Measurements from ENCODE around the gene SDS.

The SDS gene

DNA sequence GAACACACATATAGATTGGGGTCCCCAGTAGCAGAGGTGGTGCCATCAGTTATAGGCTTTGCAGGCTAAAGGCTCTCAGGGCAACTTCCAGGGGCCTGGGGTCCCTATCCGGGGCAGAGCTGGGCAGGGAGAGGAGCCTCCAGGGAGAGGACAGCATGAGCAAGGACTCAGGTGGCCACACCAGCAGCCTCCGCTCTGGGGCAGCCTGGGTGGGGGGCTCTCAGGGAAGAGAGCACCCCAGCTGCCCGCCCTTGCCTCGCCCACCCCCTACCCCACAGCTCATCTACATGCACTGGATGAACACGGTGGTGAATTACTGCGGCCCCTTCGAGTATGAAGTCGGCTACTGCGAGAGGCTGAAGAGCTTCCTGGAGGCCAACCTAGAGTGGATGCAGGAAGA is 31.3 kb downstream of the SDS start:
- no peaks in the 10 kb centered on the region for H3K9me3 ChIP-seq
- H3K4me3 ChIP-seq (ENCODE audit: low read depth in 1 of 2, low read length in 1 of 2): no peak overlapping the region
- TF ChIP-seq, protein P1, sequence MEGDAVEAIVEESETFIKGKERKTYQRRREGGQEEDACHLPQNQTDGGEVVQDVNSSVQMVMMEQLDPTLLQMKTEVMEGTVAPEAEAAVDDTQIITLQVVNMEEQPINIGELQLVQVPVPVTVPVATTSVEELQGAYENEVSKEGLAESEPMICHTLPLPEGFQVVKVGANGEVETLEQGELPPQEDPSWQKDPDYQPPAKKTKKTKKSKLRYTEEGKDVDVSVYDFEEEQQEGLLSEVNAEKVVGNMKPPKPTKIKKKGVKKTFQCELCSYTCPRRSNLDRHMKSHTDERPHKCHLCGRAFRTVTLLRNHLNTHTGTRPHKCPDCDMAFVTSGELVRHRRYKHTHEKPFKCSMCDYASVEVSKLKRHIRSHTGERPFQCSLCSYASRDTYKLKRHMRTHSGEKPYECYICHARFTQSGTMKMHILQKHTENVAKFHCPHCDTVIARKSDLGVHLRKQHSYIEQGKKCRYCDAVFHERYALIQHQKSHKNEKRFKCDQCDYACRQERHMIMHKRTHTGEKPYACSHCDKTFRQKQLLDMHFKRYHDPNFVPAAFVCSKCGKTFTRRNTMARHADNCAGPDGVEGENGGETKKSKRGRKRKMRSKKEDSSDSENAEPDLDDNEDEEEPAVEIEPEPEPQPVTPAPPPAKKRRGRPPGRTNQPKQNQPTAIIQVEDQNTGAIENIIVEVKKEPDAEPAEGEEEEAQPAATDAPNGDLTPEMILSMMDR (IDR thresholded peaks at IDR 0.05): no peak
- H3K4me1 ChIP-seq (ENCODE audit: control insufficient read depth in 1 of 2, insufficient read depth in 1 of 2, low read depth in 1 of 2, low read length in 1 of 2): no peaks in the 10 kb centered on the region
- no peaks in the 10 kb centered on the region for H3K36me3 ChIP-seq
- no peak overlapping the region for H3K27ac ChIP-seq
- H3K27me3 ChIP-seq: no peaks in the 10 kb centered on the region

DNA sequence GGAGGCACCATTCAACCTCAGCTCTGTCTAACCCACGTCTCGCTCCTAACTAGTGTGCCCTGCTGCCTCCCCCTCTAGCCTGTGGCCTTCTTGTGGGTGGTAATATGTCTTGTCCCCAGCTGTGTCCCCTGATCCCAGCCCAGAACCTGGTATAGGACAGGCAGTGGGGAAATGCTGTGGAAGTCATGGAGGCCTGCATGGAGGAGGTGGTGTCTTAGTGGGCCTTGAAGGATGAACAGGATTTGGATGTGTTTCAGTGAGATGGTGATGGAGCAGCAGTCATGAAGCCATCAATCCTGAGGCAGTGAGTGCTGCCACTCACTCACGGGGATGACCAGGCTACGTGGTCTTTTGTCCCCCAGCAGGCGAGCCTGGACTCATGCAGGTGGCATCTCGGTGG is 31.9 kb downstream of the SDS start:
- no peaks in the 10 kb centered on the region for H3K4me1 ChIP-seq (ENCODE audit: control insufficient read depth in 1 of 2, insufficient read depth in 1 of 2, low read depth in 1 of 2, low read length in 1 of 2)
- H3K27ac ChIP-seq: no peak overlapping the region
- no peak overlapping the region for H3K4me3 ChIP-seq (ENCODE audit: low read depth in 1 of 2, low read length in 1 of 2)
- no peaks in the 10 kb centered on the region for H3K36me3 ChIP-seq
- H3K9me3 ChIP-seq: no peaks in the 10 kb centered on the region
- H3K27me3 ChIP-seq: no peaks in the 10 kb centered on the region
- TF ChIP-seq, protein P1 (IDR thresholded peaks at IDR 0.05): no peak

DNA sequence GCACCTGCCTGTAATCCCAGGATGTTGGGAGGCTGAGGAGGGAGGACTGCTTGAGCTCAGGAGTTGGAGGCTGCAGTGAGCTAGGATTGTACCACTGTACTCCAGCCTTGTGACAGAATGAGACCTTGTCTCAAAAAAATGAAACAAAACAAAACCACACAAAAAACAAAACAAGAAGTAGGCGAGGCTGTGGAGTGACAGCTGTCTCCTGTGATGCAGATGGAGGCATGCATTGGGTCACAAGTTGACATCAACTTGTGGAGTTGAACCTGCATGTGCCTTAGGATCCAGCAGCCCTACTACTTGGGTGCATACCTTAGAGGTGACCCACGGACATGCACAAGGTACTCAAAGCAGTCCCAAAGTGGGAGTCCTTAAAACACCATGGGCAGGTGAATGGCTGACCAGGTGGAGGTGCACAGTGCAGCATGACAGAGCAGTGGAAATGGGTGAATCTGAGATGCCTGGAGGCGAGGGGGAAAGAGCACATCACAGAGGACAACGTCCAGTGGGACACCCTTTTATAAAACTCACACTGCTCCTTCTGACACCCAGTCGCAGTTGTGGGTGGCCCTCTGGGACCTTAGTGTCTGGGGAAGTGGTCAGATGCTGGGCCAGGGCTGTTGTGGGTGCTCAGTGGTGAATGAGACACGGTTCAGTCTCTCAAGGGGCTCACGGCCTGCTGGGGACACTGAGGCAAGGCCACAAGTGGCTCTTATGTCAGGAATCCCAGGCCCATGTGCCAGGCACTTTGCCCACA is 32.6 kb downstream of the SDS start:
- Histone ChIP-seq H3K27me3 (no peaks in the 10 kb centered on the region), H3K27ac (no peak overlapping the region), H3K36me3 (no peaks in the 10 kb centered on the region), H3K4me1 (ENCODE audit: control insufficient read depth in 1 of 2, insufficient read depth in 1 of 2, low read depth in 1 of 2, low read length in 1 of 2) (no peaks in the 10 kb centered on the region), H3K9me3 (no peaks in the 10 kb centered on the region), H3K4me3 (ENCODE audit: low read depth in 1 of 2, low read length in 1 of 2) (no peak overlapping the region)
- TF ChIP-seq, protein P1 (IDR thresholded peaks at IDR 0.05): no peak

DNA sequence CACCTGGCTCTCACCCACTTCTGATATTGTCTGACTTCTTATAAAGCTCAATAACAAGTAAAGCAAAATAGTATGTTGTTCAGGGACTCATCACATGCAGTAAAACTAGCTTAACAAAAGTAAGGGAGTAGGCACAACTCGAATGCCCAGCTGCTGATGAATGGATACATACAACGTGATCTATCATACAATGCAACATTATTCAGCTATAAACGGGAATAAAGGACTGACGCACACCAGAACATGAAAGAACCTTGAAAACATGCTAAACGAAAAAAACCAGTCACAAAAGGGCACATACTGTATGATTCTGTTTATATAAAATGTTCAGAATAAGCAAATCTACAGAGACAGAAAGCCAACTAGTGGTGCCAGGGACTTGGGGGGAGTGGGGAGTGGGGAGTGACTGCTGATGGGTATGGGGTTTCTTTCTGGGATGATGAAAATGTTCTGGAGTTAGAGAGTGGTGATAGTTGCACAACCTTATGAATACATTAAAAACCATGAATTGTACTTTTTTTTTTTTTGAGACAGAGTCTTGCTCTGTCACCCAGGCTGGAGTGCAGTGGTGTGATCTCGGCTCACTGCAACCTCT is 34.2 kb downstream of the SDS start:
- no peaks in the 10 kb centered on the region for H3K27me3 ChIP-seq
- no peaks in the 10 kb centered on the region for H3K4me1 ChIP-seq (ENCODE audit: control insufficient read depth in 1 of 2, insufficient read depth in 1 of 2, low read depth in 1 of 2, low read length in 1 of 2)
- H3K9me3 ChIP-seq: no peaks in the 10 kb centered on the region
- no peak overlapping the region for H3K27ac ChIP-seq
- TF ChIP-seq, protein P1 (IDR thresholded peaks at IDR 0.05): no peak
- H3K36me3 ChIP-seq: no peaks in the 10 kb centered on the region
- H3K4me3 ChIP-seq (ENCODE audit: low read depth in 1 of 2, low read length in 1 of 2): no peak overlapping the region

DNA sequence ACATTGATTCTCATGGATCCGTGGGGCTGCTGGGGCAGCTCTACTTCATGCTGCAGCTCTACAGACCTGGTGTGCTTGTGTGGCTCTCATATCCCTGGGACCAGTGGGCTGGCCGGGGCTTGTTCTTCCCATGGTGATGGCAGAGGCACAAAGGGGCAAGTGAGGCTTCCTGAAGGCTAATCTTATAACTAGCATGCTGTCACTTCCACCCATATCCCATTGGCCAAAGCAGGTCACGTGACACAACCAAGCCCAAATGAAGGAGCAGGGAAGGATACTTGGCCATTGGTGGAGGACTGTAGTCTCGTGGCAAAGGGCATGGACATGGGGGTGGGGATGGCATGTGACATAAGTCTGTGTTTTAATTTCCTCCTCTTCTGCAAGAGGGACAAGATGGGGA is 35.4 kb downstream of the SDS start:
- Histone ChIP-seq H3K27me3 (no peaks in the 10 kb centered on the region), H3K9me3 (no peaks in the 10 kb centered on the region), H3K4me1 (ENCODE audit: control insufficient read depth in 1 of 2, insufficient read depth in 1 of 2, low read depth in 1 of 2, low read length in 1 of 2) (no peaks in the 10 kb centered on the region), H3K4me3 (ENCODE audit: low read depth in 1 of 2, low read length in 1 of 2) (no peak overlapping the region), H3K27ac (no peak overlapping the region), H3K36me3 (no peaks in the 10 kb centered on the region)
- TF ChIP-seq, protein P1 (IDR thresholded peaks at IDR 0.05): no peak
